ENCODE data around the gene DNAH6.
A peak's percentile ranks its signal among the peaks of the same experiment; 100 is the strongest.

DNAH6 gene

DNA sequence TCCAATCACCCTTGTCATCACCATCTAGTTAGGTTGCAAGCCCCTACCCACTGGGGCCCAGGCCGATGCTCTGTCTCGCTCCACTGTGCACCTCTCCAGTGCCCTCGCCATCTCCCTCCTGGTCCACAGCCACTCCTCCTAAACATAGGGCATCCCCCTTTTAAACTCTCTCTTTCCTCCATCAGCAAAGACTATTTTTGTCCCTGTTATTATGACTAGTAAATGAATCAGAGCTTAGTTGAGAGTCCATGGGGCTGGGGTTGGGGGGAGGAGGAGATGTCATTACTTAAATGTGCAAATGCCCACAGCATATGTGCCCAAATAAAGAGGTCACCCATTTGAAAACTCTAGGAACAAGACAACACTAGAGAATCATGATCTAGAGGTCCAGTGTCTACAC is 197.1 kb downstream of the DNAH6 start:
- H2BK120ac ChIP-seq (ENCODE audit: low read depth, low read length) = no peak overlapping the region
- H2BK5ac ChIP-seq (ENCODE audit: low read length) = no peak overlapping the region
- H2BK15ac ChIP-seq (replicated peaks; ENCODE audit: low read depth) = no peak overlapping the region
- H3K4ac ChIP-seq (ENCODE audit: low read depth, low read length) = no peak overlapping the region
- no peaks in the 10 kb centered on the region for H3K79me2 ChIP-seq (ENCODE audit: control insufficient read depth, insufficient read depth, low read length)
- no peak overlapping the region for H4K8ac ChIP-seq (ENCODE audit: low read depth, low read length)
- H3K18ac ChIP-seq (ENCODE audit: low read length) = no peak overlapping the region
- no peaks in the 10 kb centered on the region for H3K4me1 ChIP-seq (ENCODE audit: control insufficient read depth, low read depth, low read length)
- H3K36me3 ChIP-seq (ENCODE audit: control insufficient read depth, insufficient read depth, low read length) = no peaks in the 10 kb centered on the region
- H2AK5ac ChIP-seq (ENCODE audit: low read length) = no peak overlapping the region
- no peaks in the 10 kb centered on the region for H3K79me1 ChIP-seq (ENCODE audit: low read length)
- no peak overlapping the region for H3K4me3 ChIP-seq (ENCODE audit: low read length)
- DNase-seq = no peak
- no peak overlapping the region for H3K56ac ChIP-seq (ENCODE audit: low read length)
- no peak overlapping the region for H3K9ac ChIP-seq (ENCODE audit: low read length)
- no CpG with 5 or more reads among the region's 3 CpGs for WGBS (ENCODE audit: extremely low coverage, insufficient coverage, low lambda C conversion rate)
- H3K4me2 ChIP-seq (ENCODE audit: low read length) = no peak overlapping the region
- H3K23ac ChIP-seq (ENCODE audit: low read length) = no peak overlapping the region
- H3K27ac ChIP-seq (ENCODE audit: low read depth, low read length) = no peak overlapping the region
- no peaks in the 10 kb centered on the region for H3K27me3 ChIP-seq (ENCODE audit: insufficient read depth, low read length, poor library complexity)
- H4K5ac ChIP-seq (ENCODE audit: low read length) = no peak overlapping the region

DNA sequence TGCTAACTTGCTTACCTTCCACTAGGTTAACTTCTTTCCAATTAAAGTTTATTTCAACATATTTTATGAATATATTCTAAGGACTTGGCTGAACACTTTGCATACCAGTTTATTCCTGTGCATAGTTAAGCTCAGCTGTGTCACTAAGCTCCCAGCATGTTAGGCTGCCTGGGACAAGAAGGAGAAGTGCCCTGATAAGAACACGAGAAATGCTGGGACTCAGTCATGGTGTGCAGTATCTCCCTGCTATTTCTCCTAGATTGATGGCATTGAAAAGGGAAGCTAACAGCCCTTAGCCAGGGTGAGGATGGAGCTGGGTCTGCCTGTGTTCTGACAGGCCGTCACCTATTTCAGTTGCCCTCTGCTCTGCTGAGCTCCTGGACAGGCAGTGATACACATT is 200.3 kb downstream of the DNAH6 start:
- Histone ChIP-seq H3K4me3 (ENCODE audit: low read length) (no peak overlapping the region), H3K27ac (ENCODE audit: low read depth, low read length) (no peak overlapping the region), H3K4me2 (ENCODE audit: low read length) (no peak overlapping the region), H2AK5ac (ENCODE audit: low read length) (no peak overlapping the region), H3K56ac (ENCODE audit: low read length) (peak overlapping the region; percentile 32), H3K79me1 (ENCODE audit: low read length) (no peaks in the 10 kb centered on the region), H3K27me3 (ENCODE audit: insufficient read depth, low read length, poor library complexity) (no peaks in the 10 kb centered on the region), H3K36me3 (ENCODE audit: control insufficient read depth, insufficient read depth, low read length) (no peaks in the 10 kb centered on the region), H2BK120ac (ENCODE audit: low read depth, low read length) (no peak overlapping the region), H3K23ac (ENCODE audit: low read length) (no peak overlapping the region), H4K8ac (ENCODE audit: low read depth, low read length) (no peak overlapping the region), H3K4ac (ENCODE audit: low read depth, low read length) (no peak overlapping the region), H3K79me2 (ENCODE audit: control insufficient read depth, insufficient read depth, low read length) (no peaks in the 10 kb centered on the region), H3K4me1 (ENCODE audit: control insufficient read depth, low read depth, low read length) (no peaks in the 10 kb centered on the region), H2BK5ac (ENCODE audit: low read length) (no peak overlapping the region), H4K5ac (ENCODE audit: low read length) (no peak overlapping the region), H3K18ac (ENCODE audit: low read length) (no peak overlapping the region), H2BK15ac (replicated peaks; ENCODE audit: low read depth) (no peak overlapping the region), H3K9ac (ENCODE audit: low read length) (no peak overlapping the region)
- no CpG with 5 or more reads among the region's 2 CpGs for WGBS (ENCODE audit: extremely low coverage, insufficient coverage, low lambda C conversion rate)
- DNase-seq = peak; percentile 31

DNA sequence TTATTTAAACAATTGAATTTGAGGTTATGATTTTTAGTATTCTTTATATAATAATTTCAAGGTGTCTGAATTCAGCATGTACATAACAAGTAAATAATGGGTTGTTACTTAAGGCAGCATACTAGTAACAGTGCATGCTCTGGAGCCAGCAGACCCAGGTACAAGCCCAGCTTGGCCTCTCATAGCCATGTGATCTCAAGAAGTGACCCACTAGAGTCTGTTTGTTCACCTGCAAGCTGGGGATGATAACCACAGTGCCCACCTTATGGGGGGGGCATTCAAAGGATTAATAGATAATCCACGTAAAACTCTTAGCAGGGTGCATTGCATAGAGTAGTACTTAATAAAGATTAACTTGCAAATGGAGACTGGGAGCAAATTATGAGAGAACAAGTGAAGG is 201.0 kb downstream of the DNAH6 start:
- Histone ChIP-seq H4K5ac (ENCODE audit: low read length) (no peak overlapping the region), H3K23ac (ENCODE audit: low read length) (no peak overlapping the region), H2AK5ac (ENCODE audit: low read length) (no peak overlapping the region), H4K8ac (ENCODE audit: low read depth, low read length) (no peak overlapping the region), H3K4me1 (ENCODE audit: control insufficient read depth, low read depth, low read length) (no peaks in the 10 kb centered on the region), H3K4me3 (ENCODE audit: low read length) (no peak overlapping the region), H2BK15ac (replicated peaks; ENCODE audit: low read depth) (no peak overlapping the region), H3K4me2 (ENCODE audit: low read length) (no peak overlapping the region), H3K4ac (ENCODE audit: low read depth, low read length) (no peak overlapping the region), H3K18ac (ENCODE audit: low read length) (no peak overlapping the region), H3K9ac (ENCODE audit: low read length) (no peak overlapping the region), H3K79me1 (ENCODE audit: low read length) (no peaks in the 10 kb centered on the region), H2BK120ac (ENCODE audit: low read depth, low read length) (no peak overlapping the region), H3K79me2 (ENCODE audit: control insufficient read depth, insufficient read depth, low read length) (no peaks in the 10 kb centered on the region), H3K56ac (ENCODE audit: low read length) (no peak overlapping the region), H3K27me3 (ENCODE audit: insufficient read depth, low read length, poor library complexity) (no peaks in the 10 kb centered on the region), H3K27ac (ENCODE audit: low read depth, low read length) (no peak overlapping the region), H2BK5ac (ENCODE audit: low read length) (no peak overlapping the region), H3K36me3 (ENCODE audit: control insufficient read depth, insufficient read depth, low read length) (no peaks in the 10 kb centered on the region)
- no peak for DNase-seq
- WGBS (ENCODE audit: extremely low coverage, insufficient coverage, low lambda C conversion rate) = no CpG with 5 or more reads among the region's 1 CpG

DNA sequence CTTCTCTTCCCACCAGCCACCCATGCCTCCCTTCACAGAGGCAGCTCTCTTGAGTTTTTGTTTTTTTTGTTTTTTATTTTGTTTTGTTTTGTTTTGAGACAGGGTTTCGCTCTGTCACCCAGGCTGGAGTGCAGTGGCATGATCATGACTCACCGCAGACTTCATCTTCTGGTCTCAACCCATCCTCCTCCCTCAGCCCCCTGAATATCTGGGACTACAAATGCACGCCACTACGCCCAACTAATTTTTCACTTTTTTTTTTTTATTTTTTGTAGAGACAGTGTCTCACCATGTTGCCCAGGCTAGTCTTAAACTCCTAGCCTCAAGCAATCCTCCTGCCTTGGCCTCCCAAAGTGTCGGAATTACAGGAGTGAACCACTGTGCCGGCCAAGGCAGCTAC is 203.1 kb downstream of the DNAH6 start:
- Histone ChIP-seq H4K5ac (ENCODE audit: low read length) (no peak overlapping the region), H3K56ac (ENCODE audit: low read length) (no peak overlapping the region), H2BK120ac (ENCODE audit: low read depth, low read length) (no peak overlapping the region), H3K36me3 (ENCODE audit: control insufficient read depth, insufficient read depth, low read length) (no peaks in the 10 kb centered on the region), H3K23ac (ENCODE audit: low read length) (no peak overlapping the region), H2BK5ac (ENCODE audit: low read length) (no peak overlapping the region), H3K27ac (ENCODE audit: low read depth, low read length) (no peak overlapping the region), H3K4ac (ENCODE audit: low read depth, low read length) (no peak overlapping the region), H3K79me2 (ENCODE audit: control insufficient read depth, insufficient read depth, low read length) (no peaks in the 10 kb centered on the region), H3K18ac (ENCODE audit: low read length) (no peak overlapping the region), H3K4me3 (ENCODE audit: low read length) (no peak overlapping the region), H3K4me2 (ENCODE audit: low read length) (no peak overlapping the region), H2BK15ac (replicated peaks; ENCODE audit: low read depth) (no peak overlapping the region), H3K4me1 (ENCODE audit: control insufficient read depth, low read depth, low read length) (no peaks in the 10 kb centered on the region), H3K27me3 (ENCODE audit: insufficient read depth, low read length, poor library complexity) (no peaks in the 10 kb centered on the region), H4K8ac (ENCODE audit: low read depth, low read length) (no peak overlapping the region), H3K79me1 (ENCODE audit: low read length) (no peaks in the 10 kb centered on the region), H2AK5ac (ENCODE audit: low read length) (no peak overlapping the region), H3K9ac (ENCODE audit: low read length) (no peak overlapping the region)
- no peak for DNase-seq
- WGBS (ENCODE audit: extremely low coverage, insufficient coverage, low lambda C conversion rate) = no CpG with 5 or more reads among the region's 6 CpGs

DNA sequence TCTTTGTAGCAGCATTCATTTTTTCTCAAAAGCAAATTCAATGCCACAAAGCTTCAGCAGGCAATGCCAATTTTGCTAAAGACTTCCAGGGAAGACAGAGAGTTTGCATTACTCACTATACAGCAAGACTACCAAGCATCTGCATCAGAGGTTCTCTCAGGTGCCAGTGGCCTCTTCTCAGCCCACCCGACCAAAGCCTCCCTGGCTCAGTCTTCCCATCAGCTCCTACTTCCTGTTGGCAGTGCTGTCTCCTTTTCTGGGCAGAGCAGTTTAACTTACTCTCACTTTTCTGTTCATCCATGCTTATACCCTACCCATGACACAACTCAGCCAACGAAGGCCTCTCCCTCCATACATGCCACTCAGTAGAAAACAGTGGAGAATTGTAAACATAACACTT is 207.5 kb downstream of the DNAH6 start:
- Histone ChIP-seq H3K4me3 (ENCODE audit: low read length) (no peak overlapping the region), H2BK120ac (ENCODE audit: low read depth, low read length) (no peak overlapping the region), H3K27ac (ENCODE audit: low read depth, low read length) (no peak overlapping the region), H3K23ac (ENCODE audit: low read length) (no peak overlapping the region), H3K4me1 (ENCODE audit: control insufficient read depth, low read depth, low read length) (no peaks in the 10 kb centered on the region), H3K27me3 (ENCODE audit: insufficient read depth, low read length, poor library complexity) (no peaks in the 10 kb centered on the region), H3K79me2 (ENCODE audit: control insufficient read depth, insufficient read depth, low read length) (no peaks in the 10 kb centered on the region), H2BK15ac (replicated peaks; ENCODE audit: low read depth) (no peak overlapping the region), H4K5ac (ENCODE audit: low read length) (no peak overlapping the region), H4K8ac (ENCODE audit: low read depth, low read length) (no peak overlapping the region), H3K79me1 (ENCODE audit: low read length) (no peaks in the 10 kb centered on the region), H3K56ac (ENCODE audit: low read length) (no peak overlapping the region), H2AK5ac (ENCODE audit: low read length) (no peak overlapping the region), H3K4me2 (ENCODE audit: low read length) (no peak overlapping the region), H3K9ac (ENCODE audit: low read length) (no peak overlapping the region), H3K18ac (ENCODE audit: low read length) (no peak overlapping the region), H3K4ac (ENCODE audit: low read depth, low read length) (no peak overlapping the region), H3K36me3 (ENCODE audit: control insufficient read depth, insufficient read depth, low read length) (no peaks in the 10 kb centered on the region), H2BK5ac (ENCODE audit: low read length) (no peak overlapping the region)
- no CpG with 5 or more reads among the region's 2 CpGs for WGBS (ENCODE audit: extremely low coverage, insufficient coverage, low lambda C conversion rate)
- DNase-seq = no peak

DNA sequence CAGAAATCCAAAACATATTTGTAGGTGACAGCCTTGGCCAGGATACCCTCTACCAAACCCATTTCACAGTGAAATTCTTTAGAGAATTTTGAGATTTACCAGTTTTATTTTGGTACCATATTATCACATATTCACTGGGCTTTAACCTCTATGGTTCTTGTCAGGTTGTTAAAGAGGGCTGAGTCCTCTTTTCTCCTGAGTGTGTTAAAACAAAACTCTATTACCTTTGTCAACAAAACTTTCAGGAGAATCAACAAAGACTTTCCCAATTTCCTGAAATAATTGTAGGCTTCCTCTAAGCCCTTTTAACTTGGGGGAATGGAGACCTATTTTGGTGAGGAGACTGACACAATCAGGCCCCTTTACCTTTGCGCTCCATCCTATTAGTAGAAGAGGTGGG is 209.4 kb downstream of the DNAH6 start:
- no peak overlapping the region for H2BK15ac ChIP-seq (replicated peaks; ENCODE audit: low read depth)
- H3K56ac ChIP-seq (ENCODE audit: low read length) = no peak overlapping the region
- no peak overlapping the region for H3K4me3 ChIP-seq (ENCODE audit: low read length)
- H2AK5ac ChIP-seq (ENCODE audit: low read length) = no peak overlapping the region
- H3K23ac ChIP-seq (ENCODE audit: low read length) = no peak overlapping the region
- H3K9ac ChIP-seq (ENCODE audit: low read length) = no peak overlapping the region
- no peak overlapping the region for H3K27ac ChIP-seq (ENCODE audit: low read depth, low read length)
- H2BK5ac ChIP-seq (ENCODE audit: low read length) = no peak overlapping the region
- no CpG with 5 or more reads among the region's 1 CpG for WGBS (ENCODE audit: extremely low coverage, insufficient coverage, low lambda C conversion rate)
- H4K8ac ChIP-seq (ENCODE audit: low read depth, low read length) = no peak overlapping the region
- H3K79me1 ChIP-seq (ENCODE audit: low read length) = no peaks in the 10 kb centered on the region
- no peak for DNase-seq
- no peaks in the 10 kb centered on the region for H3K36me3 ChIP-seq (ENCODE audit: control insufficient read depth, insufficient read depth, low read length)
- no peak overlapping the region for H3K4me2 ChIP-seq (ENCODE audit: low read length)
- H3K4ac ChIP-seq (ENCODE audit: low read depth, low read length) = no peak overlapping the region
- no peak overlapping the region for H2BK120ac ChIP-seq (ENCODE audit: low read depth, low read length)
- H3K4me1 ChIP-seq (ENCODE audit: control insufficient read depth, low read depth, low read length) = no peaks in the 10 kb centered on the region
- H4K5ac ChIP-seq (ENCODE audit: low read length) = no peak overlapping the region
- no peaks in the 10 kb centered on the region for H3K79me2 ChIP-seq (ENCODE audit: control insufficient read depth, insufficient read depth, low read length)
- no peaks in the 10 kb centered on the region for H3K27me3 ChIP-seq (ENCODE audit: insufficient read depth, low read length, poor library complexity)
- no peak overlapping the region for H3K18ac ChIP-seq (ENCODE audit: low read length)
